GM21723 (cell line): Measurements from ENCODE around the gene NPPB.

Experiments
- ATAC-seq: cut with Tn5 transposase; IDR thresholded peaks from one replicate; pipeline ENCODE4 v1.9.1; 2021; ENCODE audit warnings: mild to moderate bottlenecking, moderate library complexity; ENCODE audit not compliant: unreplicated experiment

The NPPB gene

DNA sequence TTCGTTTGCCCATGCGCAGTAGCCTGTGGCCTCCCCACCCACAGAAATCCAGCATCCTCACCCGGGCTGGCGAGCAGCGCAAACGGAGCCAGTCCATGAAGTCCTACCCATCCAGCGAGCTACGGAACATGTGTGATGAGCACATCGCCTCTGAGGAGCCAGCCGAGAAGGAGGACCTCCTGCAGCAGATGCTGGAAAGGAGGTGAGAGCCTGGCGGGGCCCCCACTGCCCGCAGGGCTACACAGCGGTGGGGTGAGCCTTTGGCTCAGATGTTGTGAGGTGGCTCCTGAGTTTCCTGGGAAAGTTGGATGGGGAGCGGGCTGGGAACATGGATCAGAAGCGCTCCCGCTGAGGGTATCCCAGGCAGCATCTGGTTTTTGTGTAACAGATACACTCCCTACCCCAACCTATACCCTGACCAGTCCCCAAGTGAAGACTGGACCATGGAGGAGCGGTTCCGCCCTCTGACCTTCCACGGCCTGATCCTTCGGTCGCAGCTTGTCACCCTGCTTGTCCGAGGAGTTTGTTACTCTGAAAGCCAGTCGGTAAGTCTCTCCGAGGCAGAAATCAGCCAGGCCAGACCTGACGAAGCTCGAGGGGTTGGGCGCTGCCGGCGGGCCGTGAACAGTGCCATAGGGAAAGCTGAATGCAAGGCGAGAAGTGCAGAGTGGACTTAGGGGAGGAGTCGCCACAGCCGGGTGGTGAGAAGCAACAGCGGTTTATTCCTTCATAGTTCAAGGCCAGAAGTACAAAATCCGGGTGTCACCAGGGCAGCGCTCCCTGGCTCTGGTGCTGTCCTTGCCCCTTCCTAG is 21.6 kb downstream of the NPPB start:
- ATAC-seq: no peak

DNA sequence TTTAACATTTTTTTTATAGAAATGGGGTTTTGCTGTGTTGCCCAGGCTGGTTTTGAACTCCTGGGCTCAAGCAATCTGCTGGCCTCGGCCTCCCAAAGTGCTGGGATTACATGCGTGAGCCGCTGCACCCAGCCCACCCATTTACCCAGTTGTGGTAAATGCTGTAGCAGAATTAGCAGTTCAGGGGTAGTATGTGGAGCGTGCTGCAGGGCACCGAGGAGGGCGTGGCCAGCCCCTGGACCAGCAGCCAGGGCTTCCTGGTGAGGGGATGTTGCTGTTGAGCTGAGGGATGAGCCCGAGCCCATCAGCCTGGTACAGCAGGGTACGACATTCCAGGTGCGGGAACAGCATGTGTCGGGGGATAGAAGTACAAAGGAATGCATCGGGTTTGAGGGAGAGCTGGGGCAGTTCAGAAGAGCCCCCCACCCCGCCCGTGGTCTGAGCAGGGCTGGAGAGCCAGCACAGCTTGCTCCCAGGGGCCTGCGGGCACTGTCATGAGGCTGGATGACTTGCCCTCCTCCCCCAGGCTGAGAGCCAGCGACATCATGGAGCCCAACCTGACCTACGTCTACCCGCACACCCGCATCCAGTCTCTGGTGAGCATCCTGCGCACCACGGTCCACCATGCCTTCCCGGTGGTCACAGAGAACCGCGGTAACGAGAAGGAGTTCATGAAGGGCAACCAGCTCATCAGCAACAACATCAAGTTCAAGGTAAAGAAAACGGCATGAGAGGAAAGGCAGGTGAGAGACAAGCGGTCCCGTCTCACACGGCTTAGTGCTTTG is 23.1 kb downstream of the NPPB start:
- ATAC-seq: no peak

DNA sequence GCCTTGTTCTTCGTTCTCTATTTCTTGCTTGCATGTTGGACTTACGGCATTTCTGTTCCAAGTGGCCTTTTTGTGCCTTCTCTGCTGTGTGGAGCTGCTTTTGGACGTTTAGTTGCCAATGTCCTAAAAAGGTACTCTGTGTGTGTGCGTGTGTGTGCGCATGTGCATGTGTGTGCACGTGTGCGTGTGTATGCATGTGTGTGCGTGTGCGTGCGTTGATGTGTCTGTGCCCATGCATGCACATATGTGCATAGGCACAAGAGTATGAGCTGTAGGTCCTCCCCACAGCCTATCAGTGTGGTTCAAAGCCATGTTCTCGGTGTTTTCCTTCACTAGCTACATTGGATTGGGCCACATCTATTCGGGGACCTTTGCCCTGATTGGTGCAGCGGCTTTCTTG is 24.8 kb downstream of the NPPB start:
- ATAC-seq: no peak

DNA sequence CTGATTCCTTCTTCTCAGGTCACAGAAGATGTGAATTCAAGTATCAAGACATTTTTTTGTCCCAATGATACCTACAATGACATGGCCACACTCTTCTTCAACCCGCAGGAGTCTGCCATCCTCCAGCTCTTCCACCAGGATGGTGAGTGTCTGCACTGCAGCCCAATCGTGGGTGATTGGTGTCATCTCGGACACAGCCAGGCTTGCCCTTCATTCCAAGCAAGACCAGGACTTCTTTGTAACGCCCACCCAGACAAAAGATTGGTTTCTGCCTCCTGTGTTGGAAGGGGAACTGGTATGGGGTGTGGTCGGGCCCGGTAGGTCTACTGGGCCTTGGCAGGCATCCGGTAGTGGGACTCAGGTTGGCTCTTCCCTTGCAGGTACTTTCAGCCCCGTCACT is 25.2 kb downstream of the NPPB start:
- no peak for ATAC-seq

DNA sequence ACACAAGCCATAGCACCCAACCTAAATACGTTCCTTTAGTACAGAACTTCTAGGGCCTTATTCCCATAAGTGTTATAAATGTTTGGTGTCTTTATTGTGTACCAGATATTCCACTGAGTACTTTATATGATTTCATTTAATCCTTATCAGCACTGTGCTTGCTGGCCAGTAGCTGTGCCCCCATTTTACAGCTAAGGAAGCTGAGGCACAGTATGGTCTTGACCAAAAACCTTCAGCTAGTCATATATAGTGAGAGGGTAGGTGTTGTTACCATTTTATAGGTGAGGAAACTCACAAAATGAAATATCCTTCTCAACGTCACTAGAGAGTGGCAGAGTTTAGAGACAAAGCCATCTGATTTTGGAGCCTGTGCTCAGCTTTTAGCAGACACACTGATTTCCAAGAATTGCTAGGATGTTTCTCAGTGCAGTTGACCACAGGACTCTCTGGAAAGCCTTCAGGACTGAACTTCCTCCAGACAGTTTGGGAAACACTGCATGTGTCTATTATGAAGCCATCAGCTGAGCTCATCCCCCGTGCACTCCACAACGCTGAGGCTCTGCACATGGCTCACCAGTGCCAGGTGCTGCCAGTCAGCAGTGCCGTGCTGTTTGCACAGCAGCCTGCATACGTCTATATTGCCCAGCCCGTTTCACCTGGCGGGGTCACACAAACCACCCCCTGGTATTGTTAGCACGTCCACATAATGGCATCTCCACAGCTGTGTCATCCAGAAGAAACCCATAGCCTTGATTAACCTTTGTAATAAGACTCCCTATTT is 26.6 kb downstream of the NPPB start:
- no peak for ATAC-seq

DNA sequence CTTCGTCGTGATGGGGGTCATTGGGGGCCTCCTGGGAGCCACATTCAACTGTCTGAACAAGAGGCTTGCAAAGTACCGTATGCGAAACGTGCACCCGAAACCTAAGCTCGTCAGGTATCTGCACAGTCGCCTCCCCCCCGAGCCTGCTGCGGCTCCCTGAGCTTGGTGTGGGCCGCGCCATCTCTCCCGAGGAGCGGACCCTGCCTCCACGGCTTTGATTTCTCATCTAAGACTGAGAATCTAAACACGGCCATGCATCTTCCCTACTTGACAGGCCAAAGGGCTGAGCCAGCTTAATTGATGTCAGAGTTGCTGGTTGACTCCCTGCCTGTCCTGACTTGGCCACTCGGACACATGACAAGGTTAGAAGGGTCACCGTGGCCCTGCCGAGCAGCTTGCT is 30.2 kb downstream of the NPPB start:
- no peak for ATAC-seq

DNA sequence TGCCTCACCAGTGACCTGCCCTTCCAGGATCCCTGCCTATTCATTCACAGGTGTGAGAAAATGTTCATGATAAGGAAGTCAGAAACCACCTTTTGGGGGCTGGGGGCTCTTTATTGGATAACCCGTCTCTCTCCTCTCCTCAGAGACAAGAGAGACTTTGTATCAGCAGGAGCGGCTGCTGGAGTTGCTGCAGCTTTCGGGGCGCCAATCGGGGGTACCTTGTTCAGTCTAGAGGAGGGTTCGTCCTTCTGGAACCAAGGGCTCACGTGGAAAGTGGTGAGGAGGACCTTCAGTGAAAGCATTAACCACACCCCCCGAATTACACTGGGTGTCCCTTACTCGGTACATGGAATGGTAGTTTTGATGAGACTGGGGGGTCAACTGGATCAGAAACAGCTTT is 31.8 kb downstream of the NPPB start:
- ATAC-seq: no peak

DNA sequence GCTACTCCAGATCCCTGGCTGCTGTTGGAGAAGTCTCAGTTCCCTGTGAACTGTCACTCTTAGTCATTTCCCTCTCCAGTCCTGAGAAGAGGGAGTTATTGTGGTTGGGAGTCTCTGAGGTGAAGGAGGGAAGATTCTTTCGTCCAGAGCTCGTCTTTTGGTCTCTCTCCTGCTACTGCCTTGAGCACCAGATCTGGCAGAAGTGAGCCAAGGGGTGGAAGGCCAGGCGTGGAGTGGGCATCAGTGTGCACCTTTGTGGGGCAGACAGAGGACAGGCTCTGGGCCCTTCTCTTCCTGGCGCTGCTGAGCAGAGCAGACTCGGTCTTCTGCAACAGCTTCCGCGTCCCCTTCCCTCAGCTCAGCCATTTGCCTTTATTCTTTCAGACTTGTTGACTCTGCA is 33.6 kb downstream of the NPPB start:
- no peak for ATAC-seq

DNA sequence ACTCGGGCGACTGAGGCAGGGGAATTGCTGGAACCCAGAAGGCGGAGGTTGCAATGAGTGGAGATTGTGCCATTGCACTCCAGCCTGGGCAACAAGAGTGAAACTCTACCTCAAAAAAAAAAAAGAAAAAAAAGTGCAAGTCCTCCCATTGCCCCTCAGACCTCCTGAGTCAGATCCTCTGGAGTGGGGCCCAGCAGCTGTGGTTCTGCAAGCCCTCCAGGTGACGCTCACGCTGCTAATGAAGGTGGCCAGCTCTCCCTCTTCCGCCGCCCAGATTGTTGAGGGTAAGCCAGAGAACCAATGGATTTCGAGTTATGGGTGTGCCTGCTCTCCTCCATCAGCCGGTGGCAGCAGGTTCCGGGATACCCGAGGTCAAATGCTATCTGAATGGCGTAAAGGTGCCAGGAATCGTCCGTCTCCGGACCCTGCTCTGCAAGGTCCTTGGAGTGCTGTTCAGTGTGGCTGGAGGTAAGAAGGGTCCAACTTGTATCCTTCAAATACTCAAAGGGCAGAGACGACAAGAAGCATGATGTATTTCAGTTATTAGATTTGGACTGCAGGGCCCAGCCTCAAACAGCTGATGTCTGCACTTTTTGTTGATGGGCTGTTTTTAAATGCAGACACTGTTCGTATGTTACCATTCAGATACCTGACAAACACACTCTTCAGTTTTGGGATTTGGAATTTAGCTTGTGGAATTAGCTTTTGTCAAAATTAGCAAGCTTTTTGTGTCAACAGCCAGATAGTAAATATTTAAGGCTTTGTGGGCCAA is 35.2 kb downstream of the NPPB start:
- no peak for ATAC-seq

DNA sequence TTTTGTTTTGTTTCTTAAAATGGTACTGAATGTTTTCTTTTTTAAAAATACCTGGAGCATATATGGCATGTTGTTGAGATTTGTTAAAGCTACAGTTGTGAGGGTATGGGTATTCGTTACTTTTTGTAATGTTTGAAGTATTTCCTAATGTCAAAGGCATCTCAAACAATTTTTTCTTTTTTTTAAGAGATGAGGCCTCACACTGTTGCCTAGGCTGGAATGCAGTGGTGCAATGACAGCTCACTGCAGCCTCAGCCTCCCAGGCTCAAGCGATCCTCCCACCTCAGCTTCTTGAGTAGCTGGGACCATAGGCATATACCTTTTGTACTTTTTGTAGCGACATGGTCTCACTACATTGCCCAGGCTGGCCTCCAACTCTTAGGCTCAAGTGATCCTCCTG is 36.7 kb downstream of the NPPB start:
- no peak for ATAC-seq

DNA sequence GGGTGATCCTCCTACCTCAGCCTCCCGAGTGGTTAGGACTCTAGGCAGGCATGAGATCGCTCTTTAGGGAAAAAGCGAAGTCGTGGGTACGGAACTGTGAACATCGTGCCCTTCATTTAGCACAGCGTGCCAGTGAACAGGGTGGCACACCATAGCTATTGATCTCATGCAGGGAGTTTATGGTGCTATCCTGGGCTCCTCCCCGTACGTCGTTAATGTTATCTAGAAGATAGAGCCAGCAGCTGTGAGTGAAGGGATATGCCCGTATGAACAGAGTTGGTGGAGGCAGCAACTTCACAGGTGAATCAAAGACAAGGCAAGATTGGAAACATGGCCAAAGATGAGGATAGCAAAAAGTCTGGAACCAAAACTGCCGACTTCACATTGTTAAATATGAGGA is 41.6 kb downstream of the NPPB start:
- no peak for ATAC-seq

DNA sequence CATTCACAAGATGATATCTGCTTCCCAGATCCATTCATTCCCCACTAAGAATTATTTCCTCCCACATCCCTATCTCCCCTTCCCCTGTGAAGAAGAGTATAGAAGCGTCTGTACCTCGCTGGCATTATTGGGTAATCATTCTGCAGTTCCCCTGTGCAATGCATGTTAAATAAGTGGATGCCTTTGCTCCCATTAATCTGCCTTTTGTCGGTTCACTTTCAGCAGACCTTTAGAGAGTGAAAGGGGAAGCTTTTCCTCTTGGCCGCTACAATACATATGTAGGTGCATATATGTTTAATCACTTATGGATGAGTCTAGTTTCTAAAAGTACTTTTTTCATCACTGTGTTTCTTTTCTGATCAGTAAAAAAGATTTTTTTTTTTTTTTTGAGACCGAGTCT is 45.7 kb downstream of the NPPB start:
- ATAC-seq: no peak
